ENCODE results near the gene CNOT2. TPM values are rescaled to one million over a fixed set of nuclear protein-coding genes. Genes with fewer than 3 reads are reported as not detected.

The CNOT2 gene
- total RNA-seq, 1 donor from 2014 or later = 67.2 TPM

GRCh38 chr12:70400124-70400523 is 156.9 kb downstream of the CNOT2 start:
- Histone ChIP-seq H3K27ac (ENCODE audit: low read depth, low read length) (no peak overlapping the region), H3K4me2 (ENCODE audit: low read length) (no peak overlapping the region), H3K9ac (ENCODE audit: low read length) (no peak overlapping the region), H2AFZ (ENCODE audit: low read depth, low read length) (no peak overlapping the region), H3K36me3 (ENCODE audit: insufficient read depth, low read length) (peaks cover 2% of the 10 kb centered on the region), H3K4me1 (ENCODE audit: insufficient read depth, low read length) (no peaks in the 10 kb centered on the region), H3K4me3 (ENCODE audit: insufficient read depth, low read depth, low read length) (no peak overlapping the region), H3K9me3 (ENCODE audit: insufficient read depth, low read depth, low read length) (no peaks in the 10 kb centered on the region), H3K27me3 (ENCODE audit: insufficient read depth, low read length) (no peaks in the 10 kb centered on the region), H4K20me1 (ENCODE audit: insufficient read depth, low read length) (no peaks in the 10 kb centered on the region), H3K79me2 (ENCODE audit: insufficient read depth, low read length) (no peaks in the 10 kb centered on the region)
- no peak for DNase-seq (ENCODE audit: low read depth)
- Mint-ChIP-seq H3K4me3 (ENCODE audit: unreplicated experiment) (no peak overlapping the region), H3K27ac (ENCODE audit: unreplicated experiment) (no peak overlapping the region), H3K4me1 (ENCODE audit: low read depth, unreplicated experiment) (peaks cover 1% of the 10 kb centered on the region), H3K9me3 (ENCODE audit: unreplicated experiment) (no peaks in the 10 kb centered on the region), H3K36me3 (ENCODE audit: low read depth, unreplicated experiment) (peaks cover 6% of the 10 kb centered on the region), H3K27me3 (ENCODE audit: low read depth, unreplicated experiment) (no peaks in the 10 kb centered on the region)
- no peak for FAIRE-seq
- TF ChIP-seq CTCF (IDR thresholded peaks at IDR 0.05; ENCODE audit: insufficient read depth, low read depth, low read length) (no peak), EZH2 (IDR thresholded peaks at IDR 0.05; ENCODE audit: insufficient read depth, low read length) (no peak)

- Histone ChIP-seq H3K4me3 (ENCODE audit: insufficient read depth, low read depth, low read length) (no peak overlapping the region), H3K9ac (ENCODE audit: low read length) (no peak overlapping the region), H3K27ac (ENCODE audit: low read depth, low read length) (no peak overlapping the region), H3K4me1 (ENCODE audit: insufficient read depth, low read length) (no peaks in the 10 kb centered on the region), H2AFZ (ENCODE audit: low read depth, low read length) (no peak overlapping the region), H3K36me3 (ENCODE audit: insufficient read depth, low read length) (peaks cover 2% of the 10 kb centered on the region), H3K79me2 (ENCODE audit: insufficient read depth, low read length) (no peaks in the 10 kb centered on the region), H3K9me3 (ENCODE audit: insufficient read depth, low read depth, low read length) (no peaks in the 10 kb centered on the region), H4K20me1 (ENCODE audit: insufficient read depth, low read length) (no peaks in the 10 kb centered on the region), H3K27me3 (ENCODE audit: insufficient read depth, low read length) (no peaks in the 10 kb centered on the region), H3K4me2 (ENCODE audit: low read length) (no peak overlapping the region)
- no peak for DNase-seq (ENCODE audit: low read depth)
- no peak for TF ChIP-seq CTCF (IDR thresholded peaks at IDR 0.05; ENCODE audit: insufficient read depth, low read depth, low read length)
- no peak for TF ChIP-seq EZH2 (IDR thresholded peaks at IDR 0.05; ENCODE audit: insufficient read depth, low read length)
- Mint-ChIP-seq H3K36me3 (ENCODE audit: low read depth, unreplicated experiment) (peaks cover 9% of the 10 kb centered on the region), H3K4me3 (ENCODE audit: unreplicated experiment) (no peak overlapping the region), H3K9me3 (ENCODE audit: unreplicated experiment) (no peaks in the 10 kb centered on the region), H3K27ac (ENCODE audit: unreplicated experiment) (no peak overlapping the region), H3K27me3 (ENCODE audit: low read depth, unreplicated experiment) (no peaks in the 10 kb centered on the region), H3K4me1 (ENCODE audit: low read depth, unreplicated experiment) (no peaks in the 10 kb centered on the region)
- FAIRE-seq = no peak
These were observed 159.4 kb downstream of the CNOT2 start for GRCh38 chr12:70402597-70402996.

- Histone ChIP-seq H3K4me1 (ENCODE audit: insufficient read depth, low read length) (no peaks in the 10 kb centered on the region), H3K4me2 (ENCODE audit: low read length) (no peak overlapping the region), H3K27ac (ENCODE audit: low read depth, low read length) (no peak overlapping the region), H3K27me3 (ENCODE audit: insufficient read depth, low read length) (no peaks in the 10 kb centered on the region), H3K79me2 (ENCODE audit: insufficient read depth, low read length) (no peaks in the 10 kb centered on the region), H4K20me1 (ENCODE audit: insufficient read depth, low read length) (no peaks in the 10 kb centered on the region), H3K9me3 (ENCODE audit: insufficient read depth, low read depth, low read length) (no peaks in the 10 kb centered on the region), H3K4me3 (ENCODE audit: insufficient read depth, low read depth, low read length) (no peak overlapping the region), H3K36me3 (ENCODE audit: insufficient read depth, low read length) (peaks cover 2% of the 10 kb centered on the region), H2AFZ (ENCODE audit: low read depth, low read length) (no peak overlapping the region), H3K9ac (ENCODE audit: low read length) (no peak overlapping the region)
- H3K9me3 Mint-ChIP-seq (ENCODE audit: unreplicated experiment) = no peaks in the 10 kb centered on the region
- TF ChIP-seq CTCF (IDR thresholded peaks at IDR 0.05; ENCODE audit: insufficient read depth, low read depth, low read length) (no peak), EZH2 (IDR thresholded peaks at IDR 0.05; ENCODE audit: insufficient read depth, low read length) (no peak)
- H3K27ac Mint-ChIP-seq (ENCODE audit: unreplicated experiment) = no peak overlapping the region
- H3K36me3 Mint-ChIP-seq (ENCODE audit: low read depth, unreplicated experiment) = peaks cover 16% of the 10 kb centered on the region
- no peak for FAIRE-seq
- H3K4me3 Mint-ChIP-seq (ENCODE audit: unreplicated experiment) = no peak overlapping the region
- no peak for DNase-seq (ENCODE audit: low read depth)
- H3K4me1 Mint-ChIP-seq (ENCODE audit: low read depth, unreplicated experiment) = no peaks in the 10 kb centered on the region
- H3K27me3 Mint-ChIP-seq (ENCODE audit: low read depth, unreplicated experiment) = no peaks in the 10 kb centered on the region
These were observed 160.6 kb downstream of the CNOT2 start for GRCh38 chr12:70403826-70404225.

Other genes starting within 250 kb of the CNOT2 start
- 8.3 and 10.5 TPM in 2 replicates for gene KCNMB4, start 122.9 kb downstream of the CNOT2 start, total RNA-seq

Data from astrocyte (in vitro differentiated cells and primary cell).